Measurements from ENCODE around the gene CHRNA3.

DNA sequence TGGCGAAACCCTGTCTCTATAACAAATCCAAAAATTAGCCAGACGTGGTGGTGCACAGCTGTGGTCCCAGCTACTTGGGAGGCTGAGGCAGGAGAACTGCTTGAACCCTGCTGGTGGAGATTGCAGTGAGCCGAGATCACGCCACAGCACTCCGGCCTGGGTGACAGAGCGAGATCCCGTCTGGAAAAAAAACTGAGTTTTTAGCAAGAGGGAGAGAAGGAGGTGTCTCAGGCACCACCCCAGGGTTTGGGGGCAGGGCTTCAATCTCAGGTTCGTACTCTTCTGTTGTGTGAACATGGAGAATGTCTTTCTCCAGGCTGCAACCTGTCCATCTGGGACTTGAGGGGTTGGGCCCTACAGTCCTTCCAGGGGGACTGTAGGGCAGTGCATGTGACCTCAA, 2.7 kb downstream of the CHRNA3 start:
- TF ChIP-seq, protein P1, sequence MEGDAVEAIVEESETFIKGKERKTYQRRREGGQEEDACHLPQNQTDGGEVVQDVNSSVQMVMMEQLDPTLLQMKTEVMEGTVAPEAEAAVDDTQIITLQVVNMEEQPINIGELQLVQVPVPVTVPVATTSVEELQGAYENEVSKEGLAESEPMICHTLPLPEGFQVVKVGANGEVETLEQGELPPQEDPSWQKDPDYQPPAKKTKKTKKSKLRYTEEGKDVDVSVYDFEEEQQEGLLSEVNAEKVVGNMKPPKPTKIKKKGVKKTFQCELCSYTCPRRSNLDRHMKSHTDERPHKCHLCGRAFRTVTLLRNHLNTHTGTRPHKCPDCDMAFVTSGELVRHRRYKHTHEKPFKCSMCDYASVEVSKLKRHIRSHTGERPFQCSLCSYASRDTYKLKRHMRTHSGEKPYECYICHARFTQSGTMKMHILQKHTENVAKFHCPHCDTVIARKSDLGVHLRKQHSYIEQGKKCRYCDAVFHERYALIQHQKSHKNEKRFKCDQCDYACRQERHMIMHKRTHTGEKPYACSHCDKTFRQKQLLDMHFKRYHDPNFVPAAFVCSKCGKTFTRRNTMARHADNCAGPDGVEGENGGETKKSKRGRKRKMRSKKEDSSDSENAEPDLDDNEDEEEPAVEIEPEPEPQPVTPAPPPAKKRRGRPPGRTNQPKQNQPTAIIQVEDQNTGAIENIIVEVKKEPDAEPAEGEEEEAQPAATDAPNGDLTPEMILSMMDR (IDR thresholded peaks at IDR 0.05): no peak
- TF ChIP-seq POLR2A (IDR thresholded peaks at IDR 0.05): no peak
- TF ChIP-seq POLR2AphosphoS5 (IDR thresholded peaks at IDR 0.05; ENCODE audit: insufficient read depth in 1 of 2, low read depth in 1 of 2): no peak

All from vagina (tissue), 2 donors.